HepG2 (cell line): ENCODE measurements around the gene FCN1. TPM values are rescaled to one million over a fixed set of nuclear protein-coding genes. Genes with fewer than 3 reads are reported as not detected.

Source experiments
- ATAC-seq: fragments of 200-7000 bp; cut with Tn5 transposase; 3 replicates; pipeline ENCODE4 v1.9.1; 2020; ENCODE audit warnings: mild to moderate bottlenecking, moderate library complexity
- BruUV-seq: library from RNA; stranded (reverse); fragments of 400-500 nt; replicated peaks from 2 replicates; lab custom pipeline; 2021; lab: Mats Ljungman, UMichigan
- CTCF ChIA-PET: fragments of 300-600 bp; formaldehyde crosslinking; extraction: SDS; loops from one replicate; lab custom pipeline; 2021; ENCODE audit warnings: low total read pairs, inconsistent platforms, low intra/inter-chr PET ratio; lab: Yijun Ruan, JAX
- POLR2A ChIA-PET: fragments of 350-600 bp; sonication (Branson Sonifier 250); formaldehyde crosslinking; loops from one replicate; lab custom pipeline; 2020; ENCODE audit warnings: antibody characterized with exemption, inconsistent platforms; lab: Yijun Ruan, JAX
- DNase-seq: peaks from one replicate; pipeline ENCODE4 v3.0.0-alpha.2; 2015; ENCODE audit warnings: low spot score
- FAIRE-seq: peaks from 3 replicates; lab custom pipeline; 2011; peaks lifted over from hg19 to GRCh38; lab: Jason Lieb, UNC
- H2AFZ ChIP-seq: one replicate; pipeline ENCODE4 v1.6.1; 2011; ENCODE audit warnings: low read length, inconsistent platforms
- H3K27ac ChIP-seq: fragments of 300-600 bp; 3 replicates; pipeline ENCODE4 v1.8.0; 2011; ENCODE audit warnings: mixed run types, mild to moderate bottlenecking, mixed read lengths, low read length, inconsistent platforms; ENCODE audit not compliant: insufficient read depth; ENCODE audit errors: extremely low read length
- H3K27me3 ChIP-seq, 2 experiments: fragments of 200-600 bp in 1 of 2; 2 replicates in 1 of 2; 3 replicates in 1 of 2; pipeline versions ENCODE4 v1.6.0 to v1.8.0; 2011; ENCODE audit warnings: low read length in 2 of 2, mild to moderate bottlenecking in 2 of 2, moderate library complexity in 2 of 2, inconsistent platforms in 1 of 2; ENCODE audit not compliant: insufficient read depth in 2 of 2, control insufficient read depth in 1 of 2
- H3K36me3 ChIP-seq, 2 experiments: fragments of 200-600 bp in 1 of 2; replicated peaks in 1 of 2; 2 replicates in 1 of 2; 3 replicates in 1 of 2; pipeline versions ENCODE4 v1.5.1 to v1.8.0; 2011; ENCODE audit warnings: low read length in 2 of 2, inconsistent platforms in 1 of 2; ENCODE audit not compliant: insufficient read depth in 2 of 2, control insufficient read depth in 1 of 2
- H3K4me1 ChIP-seq: 2 replicates; pipeline ENCODE4 v1.5.1; 2012; ENCODE audit warnings: low read length, inconsistent platforms; ENCODE audit not compliant: insufficient read depth
- H3K4me2 ChIP-seq: 2 replicates; pipeline ENCODE4 v1.6.0; 2011; ENCODE audit warnings: low read depth, low read length, inconsistent platforms
- H3K4me3 ChIP-seq, 3 experiments: fragments of 200-600 bp in 1 of 3; sonication (generic), shearing (Covaris generic) in 1 of 3; replicated peaks in 1 of 3; 2 replicates each; pipeline ENCODE4 v1.5.1; 2011 to 2016; ENCODE audit warnings: low read length in 3 of 3, inconsistent platforms in 2 of 3, low read depth in 2 of 3, mild to moderate bottlenecking in 2 of 3, control low read depth in 1 of 3, mixed read lengths in 1 of 3; ENCODE audit not compliant: insufficient read depth in 1 of 3
- H3K79me2 ChIP-seq: one replicate; pipeline ENCODE4 v1.6.1; 2011; ENCODE audit warnings: low read length, inconsistent platforms; ENCODE audit not compliant: insufficient read depth
- H3K9ac ChIP-seq: 2 replicates; pipeline ENCODE4 v1.6.0; 2011; ENCODE audit warnings: mild to moderate bottlenecking, low read depth, low read length, inconsistent platforms; ENCODE audit not compliant: insufficient read depth
- H3K9me3 ChIP-seq: 2 replicates; pipeline ENCODE4 v1.5.1; 2012; ENCODE audit warnings: mild to moderate bottlenecking, low read length
- H4K20me1 ChIP-seq: 2 replicates; pipeline ENCODE4 v1.6.0; 2011; ENCODE audit warnings: inconsistent platforms, mild to moderate bottlenecking, low read length, moderate library complexity; ENCODE audit not compliant: insufficient read depth
- ADNP ChIP-seq: sonication (generic); formaldehyde crosslinking; IDR thresholded peaks from 2 replicates; pipeline ENCODE4 v1.4.0; 2020; ENCODE audit warnings: missing genetic modification reagents
- ARNT2 ChIP-seq: sonication (generic); formaldehyde crosslinking; IDR thresholded peaks from 2 replicates; pipeline ENCODE4 v1.8.0; 2022; ENCODE audit warnings: mild to moderate bottlenecking, low read depth, missing genetic modification reagents, moderate library complexity
- ASH2L ChIP-seq: fragments of 300-600, 200-600 bp; sonication (generic); IDR thresholded peaks from 2 replicates; pipeline ENCODE4 v1.7.0; 2017; ENCODE audit warnings: low read depth, mild to moderate bottlenecking, moderate library complexity, mixed read lengths, low read length; ENCODE audit not compliant: insufficient read length
- CHD2 ChIP-seq: IDR thresholded peaks from 2 replicates; pipeline ENCODE4 v1.6.1; 2011; ENCODE audit warnings: low read depth, low read length, improper control_type of control experiment
- HCFC1 ChIP-seq: fragments of 150-350 bp; IDR thresholded peaks from 2 replicates; pipeline ENCODE4 v1.6.1; 2014; ENCODE audit warnings: low read depth, low read length
- JUN ChIP-seq: sonication (generic); formaldehyde crosslinking; IDR thresholded peaks from 2 replicates; pipeline ENCODE4 v1.4.0; 2020; ENCODE audit warnings: mild to moderate bottlenecking, missing genetic modification reagents
- KDM4B ChIP-seq: sonication (generic); formaldehyde crosslinking; IDR thresholded peaks from 2 replicates; pipeline ENCODE4 v1.4.0; 2020; ENCODE audit warnings: missing genetic modification reagents
- NFE2 ChIP-seq: sonication (generic); formaldehyde crosslinking; IDR thresholded peaks from 2 replicates; pipeline ENCODE4 v1.4.0; 2020; ENCODE audit warnings: missing genetic modification reagents
- SOX6 ChIP-seq, 2 experiments: fragments of 450-650 bp in 1 of 2; sonication (generic) in 1 of 2; formaldehyde crosslinking in 1 of 2; IDR thresholded peaks; 2 replicates each; pipeline versions ENCODE4 v1.4.0 to v1.6.1; 2017 to 2020; ENCODE audit warnings: antibody characterized with exemption in 1 of 2, mild to moderate bottlenecking in 1 of 2, missing genetic modification reagents in 1 of 2
- ZBTB37 ChIP-seq: sonication (generic); formaldehyde crosslinking; IDR thresholded peaks from 2 replicates; pipeline ENCODE4 v1.4.0; 2020; ENCODE audit warnings: mild to moderate bottlenecking, missing genetic modification reagents
- ZNF549 ChIP-seq: sonication (generic); formaldehyde crosslinking; IDR thresholded peaks from 2 replicates; pipeline ENCODE4 v1.5.0; 2020; ENCODE audit warnings: missing genetic modification reagents
- ZNF609 ChIP-seq: sonication (generic); formaldehyde crosslinking; IDR thresholded peaks from 2 replicates; pipeline ENCODE4 v1.4.0; 2020; ENCODE audit warnings: mild to moderate bottlenecking, missing genetic modification reagents, borderline replicate concordance
- ZNF746 ChIP-seq: sonication (generic); formaldehyde crosslinking; IDR thresholded peaks from 2 replicates; pipeline ENCODE4 v1.8.0; 2022; ENCODE audit warnings: mild to moderate bottlenecking, missing genetic modification reagents
- WGBS: methylation state at CpG from one replicate; pipeline ENCODE4 v1.1.6; 2017; ENCODE audit warnings: low lambda C conversion rate; 5-methylcytosine and 5-hydroxymethylcytosine counted together
- in situ Hi-C: cut with HindIII; loops from 2 replicates; pipeline ENCODE4 v1.10.0; 2017; ENCODE audit warnings: low pct_unique_long_range_greater_than_20kb; ENCODE audit not compliant: extremely low pct_ligation_motif_present
- intact Hi-C: fragments of 100-400 bp; cut with micrococcal nuclease; formaldehyde crosslinking; loops from one replicate; pipeline ENCODE4 v1.10.0; 2022; ENCODE audit not compliant: unreplicated experiment
- polyA plus RNA-seq, 8 experiments: library from polyadenylated mRNA; depleted of rRNA in 3 of 8; stranded (reverse) in 7 of 8; unstranded in 1 of 8; fragments of >200 nt; fragmentation: Illumina TruSeq in 4 of 8; extraction: Trizol in 4 of 8; gene quantifications; 2 replicates each; pipeline versions ENCODE4 v1.2.1 to v1.2.3, GENCODE V29; 2011 to 2016; ENCODE audit warnings: low read depth in 4 of 8, missing spikeins in 1 of 8, mixed read lengths in 1 of 8; ENCODE audit not compliant: insufficient read depth in 1 of 8
- total RNA-seq, 5 experiments: library from RNA; depleted of rRNA; stranded (reverse); fragments of >200 nt; fragmentation: Illumina TruSeq; extraction: Trizol; gene quantifications; 2 replicates each; pipeline ENCODE4 v1.2.3, GENCODE V29; 2016; ENCODE audit warnings: low read depth in 1 of 5

The FCN1 gene
- total and polyA plus RNA-seq, 2 of the 13 experiments (the other 11 are each of a cell fraction or from before 2014, with no cell fraction given), result not detected

GRCh38 chr9:134892820-134893420, 24.8 kb downstream of the FCN1 start:
- no peak for ATAC-seq
- peaks cover 5 to 46% of the 10 kb centered on the region in 2 experiments; a peak in 3 of 5 replicates for H3K27me3 ChIP-seq
- H3K36me3 ChIP-seq, result no peaks in the 10 kb centered on the region
- H3K9me3 ChIP-seq, result no peaks in the 10 kb centered on the region
- ChIA-PET CTCF (no interaction called here), POLR2A (no interaction called here)
- H3K79me2 ChIP-seq, result no peaks in the 10 kb centered on the region
- intact Hi-C loops (no loop called here), in situ Hi-C loops (no loop called here)
- H3K4me3 ChIP-seq, result no peak overlapping the region
- 9% methylated on average over 6 of the region's 7 CpGs for WGBS
- no peak overlapping the region for H3K4me2 ChIP-seq
- no peaks in the 10 kb centered on the region for H3K4me1 ChIP-seq
- BruUV-seq, result no TSS peak
- H3K27ac ChIP-seq, result no peak overlapping the region
- DNase-seq, result no peak
- no peak overlapping the region for H3K9ac ChIP-seq
- H4K20me1 ChIP-seq, result no peaks in the 10 kb centered on the region
- no peak overlapping the region for H2AFZ ChIP-seq
- TF ChIP-seq ASH2L, result no peak
- no peak for TF ChIP-seq ARNT2 (CRISPR knock-in tag)
- TF ChIP-seq ZBTB37 (CRISPR knock-in tag), result no peak
- no peak for TF ChIP-seq HCFC1
- no peak for TF ChIP-seq JUN
- TF ChIP-seq ADNP (CRISPR knock-in tag), result no peak
- TF ChIP-seq CHD2, result no peak
- no peak for TF ChIP-seq ZNF746
- no peak for TF ChIP-seq SOX6 (IDR thresholded peaks at IDR 0.05)
- TF ChIP-seq SOX6 (CRISPR knock-in tag; IDR thresholded peaks at IDR 0.05), result no peak
- TF ChIP-seq KDM4B (CRISPR knock-in tag), result no peak
- TF ChIP-seq ZNF609 (CRISPR knock-in tag), result no peak
- TF ChIP-seq ZNF549 (CRISPR knock-in tag), result no peak
- no peak for TF ChIP-seq NFE2 (CRISPR knock-in tag)
- TF ChIP-seq, all 625 proteins: peak for 0
- no peak for FAIRE-seq
